K562 (cell line): ENCODE data around the gene SLCO2B1. TPM values are rescaled to one million over a fixed set of nuclear protein-coding genes. Genes with fewer than 3 reads are reported as not detected.
A peak's percentile ranks its signal among the peaks of the same experiment; 100 is the strongest.

Experiments
- EP400 ChIP-seq: fragments of 450-650 bp; IDR thresholded peaks from 2 replicates; pipeline ENCODE4 v1.6.1; 2017; ENCODE audit warnings: antibody characterized with exemption, mild to moderate bottlenecking, moderate library complexity
- FOXK2 ChIP-seq, 2 experiments: fragments of 450-650 bp; IDR thresholded peaks in 1 of 2; conservative IDR thresholded peaks in 1 of 2; 2 replicates each; pipeline ENCODE4 v1.6.1; 2016; ENCODE audit warnings: low read depth in 2 of 2, mild to moderate bottlenecking in 1 of 2
- HLTF ChIP-seq: fragments of 450-650 bp; IDR thresholded peaks from 2 replicates; pipeline ENCODE4 v1.6.1; 2016
- HMGN3 ChIP-seq: IDR thresholded peaks from 2 replicates; pipeline ENCODE4 v1.6.1; 2011; ENCODE audit warnings: borderline replicate concordance, low read depth, mild to moderate bottlenecking, mixed read lengths, low read length; ENCODE audit not compliant: insufficient read length; ENCODE audit errors: extremely low read depth
- MYC ChIP-seq, 2 experiments: fragments of 250-450 bp in 1 of 2; sonication (Bioruptor Pico) in 1 of 2; IDR thresholded peaks; 2 replicates each; pipeline versions ENCODE4 v1.5.1 to v1.6.1; 2012 to 2021; ENCODE audit warnings: low read depth in 2 of 2, borderline replicate concordance in 1 of 2, improper control_type of control experiment in 1 of 2, low read length in 1 of 2, mild to moderate bottlenecking in 1 of 2, moderate library complexity in 1 of 2
- POLR3A ChIP-seq: IDR thresholded peaks from 2 replicates; pipeline ENCODE4 v1.6.1; 2011; ENCODE audit warnings: borderline replicate concordance, mild to moderate bottlenecking, moderate library complexity; ENCODE audit not compliant: insufficient read length, insufficient read depth; ENCODE audit errors: extremely low read depth
- PRPF4 ChIP-seq: fragments of 200-400 bp; formaldehyde crosslinking; IDR thresholded peaks from one replicate; pipeline ENCODE4 v1.6.1; 2017; ENCODE audit warnings: low read length, low read depth, mild to moderate bottlenecking; ENCODE audit not compliant: insufficient read depth, poor library complexity, severe bottlenecking
- SP1 ChIP-seq: sonication (generic); formaldehyde crosslinking; IDR thresholded peaks from 2 replicates; pipeline ENCODE4 v1.8.1; 2022; ENCODE audit warnings: mild to moderate bottlenecking, missing genetic modification reagents
- polyA plus RNA-seq, 8 experiments: library from polyadenylated mRNA; depleted of rRNA in 4 of 8; stranded (reverse) in 5 of 8; unstranded in 3 of 8; fragments of >200 nt; fragmentation: Nextera tagmentation in 2 of 8; fragmentation: Illumina TruSeq in 1 of 8; extraction: Ambion mirVana in 2 of 8; extraction: Trizol in 1 of 8; gene quantifications; 2 replicates each; pipeline versions ENCODE4 v1.2.1 to v1.2.3, GENCODE V29; 2011 to 2014; ENCODE audit warnings: inconsistent platforms in 1 of 8, missing spikeins in 1 of 8
- total RNA-seq, 7 experiments: library from RNA; depleted of rRNA in 6 of 7; stranded (reverse); fragments of >200 nt in 6 of 7; fragmentation: Illumina TruSeq in 2 of 7; extraction: Trizol in 2 of 7; gene quantifications; 2 replicates each; pipeline versions ENCODE4 v1.2.1 to v1.2.3, GENCODE V29; 2011 to 2021; ENCODE audit warnings: low replicate concordance in 1 of 7
- TF ChIP-seq, protein P1 (sequence below): fragments of 450-650 bp; IDR thresholded peaks from 2 replicates; pipeline ENCODE4 v1.6.1; 2016; ENCODE audit warnings: mild to moderate bottlenecking, moderate library complexity
- TF ChIP-seq, protein P2 (sequence below): fragments of 450-650 bp; formaldehyde crosslinking; IDR thresholded peaks from 2 replicates; pipeline ENCODE4 v1.4.0; 2020; ENCODE audit warnings: mild to moderate bottlenecking, moderate library complexity
- TF ChIP-seq, protein P3 (sequence below): sonication (generic); formaldehyde crosslinking; IDR thresholded peaks from 2 replicates; pipeline ENCODE4 v1.8.0; 2022; ENCODE audit warnings: mild to moderate bottlenecking, missing genetic modification reagents
- TF ChIP-seq, protein P4 (sequence below): fragments of 250-450 bp; sonication (Bioruptor Pico); IDR thresholded peaks from 2 replicates; pipeline ENCODE4 v1.4.0; 2020; ENCODE audit warnings: mild to moderate bottlenecking, moderate library complexity

SLCO2B1 gene
- total and polyA plus RNA-seq, 9 of the 15 experiments (the other 6 are each of a cell fraction or from before 2014, with no cell fraction given), result 0.70 to 14.7 (median 7.6) TPM

DNA sequence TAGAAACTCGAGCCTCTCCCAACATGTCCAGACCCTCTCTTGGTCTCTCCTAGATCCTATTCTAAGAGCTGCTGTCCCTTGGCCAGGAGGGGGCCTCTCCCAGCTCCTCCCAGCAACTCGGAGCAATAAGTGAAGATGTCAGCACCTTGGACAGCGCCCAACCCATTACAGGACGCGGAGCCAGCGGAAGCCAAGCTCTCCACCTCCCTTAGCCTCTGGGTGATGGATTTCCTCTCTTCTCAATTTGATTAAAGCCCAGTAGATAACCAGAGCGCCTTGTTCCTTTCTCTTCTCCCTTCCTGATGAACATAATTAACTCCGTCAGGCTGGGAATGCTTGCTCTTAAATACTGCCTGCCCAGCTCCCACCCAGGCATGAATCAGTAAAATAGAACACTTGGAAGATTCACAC, 63.5 kb downstream of the SLCO2B1 start (continued):
- TF ChIP-seq, protein P1, sequence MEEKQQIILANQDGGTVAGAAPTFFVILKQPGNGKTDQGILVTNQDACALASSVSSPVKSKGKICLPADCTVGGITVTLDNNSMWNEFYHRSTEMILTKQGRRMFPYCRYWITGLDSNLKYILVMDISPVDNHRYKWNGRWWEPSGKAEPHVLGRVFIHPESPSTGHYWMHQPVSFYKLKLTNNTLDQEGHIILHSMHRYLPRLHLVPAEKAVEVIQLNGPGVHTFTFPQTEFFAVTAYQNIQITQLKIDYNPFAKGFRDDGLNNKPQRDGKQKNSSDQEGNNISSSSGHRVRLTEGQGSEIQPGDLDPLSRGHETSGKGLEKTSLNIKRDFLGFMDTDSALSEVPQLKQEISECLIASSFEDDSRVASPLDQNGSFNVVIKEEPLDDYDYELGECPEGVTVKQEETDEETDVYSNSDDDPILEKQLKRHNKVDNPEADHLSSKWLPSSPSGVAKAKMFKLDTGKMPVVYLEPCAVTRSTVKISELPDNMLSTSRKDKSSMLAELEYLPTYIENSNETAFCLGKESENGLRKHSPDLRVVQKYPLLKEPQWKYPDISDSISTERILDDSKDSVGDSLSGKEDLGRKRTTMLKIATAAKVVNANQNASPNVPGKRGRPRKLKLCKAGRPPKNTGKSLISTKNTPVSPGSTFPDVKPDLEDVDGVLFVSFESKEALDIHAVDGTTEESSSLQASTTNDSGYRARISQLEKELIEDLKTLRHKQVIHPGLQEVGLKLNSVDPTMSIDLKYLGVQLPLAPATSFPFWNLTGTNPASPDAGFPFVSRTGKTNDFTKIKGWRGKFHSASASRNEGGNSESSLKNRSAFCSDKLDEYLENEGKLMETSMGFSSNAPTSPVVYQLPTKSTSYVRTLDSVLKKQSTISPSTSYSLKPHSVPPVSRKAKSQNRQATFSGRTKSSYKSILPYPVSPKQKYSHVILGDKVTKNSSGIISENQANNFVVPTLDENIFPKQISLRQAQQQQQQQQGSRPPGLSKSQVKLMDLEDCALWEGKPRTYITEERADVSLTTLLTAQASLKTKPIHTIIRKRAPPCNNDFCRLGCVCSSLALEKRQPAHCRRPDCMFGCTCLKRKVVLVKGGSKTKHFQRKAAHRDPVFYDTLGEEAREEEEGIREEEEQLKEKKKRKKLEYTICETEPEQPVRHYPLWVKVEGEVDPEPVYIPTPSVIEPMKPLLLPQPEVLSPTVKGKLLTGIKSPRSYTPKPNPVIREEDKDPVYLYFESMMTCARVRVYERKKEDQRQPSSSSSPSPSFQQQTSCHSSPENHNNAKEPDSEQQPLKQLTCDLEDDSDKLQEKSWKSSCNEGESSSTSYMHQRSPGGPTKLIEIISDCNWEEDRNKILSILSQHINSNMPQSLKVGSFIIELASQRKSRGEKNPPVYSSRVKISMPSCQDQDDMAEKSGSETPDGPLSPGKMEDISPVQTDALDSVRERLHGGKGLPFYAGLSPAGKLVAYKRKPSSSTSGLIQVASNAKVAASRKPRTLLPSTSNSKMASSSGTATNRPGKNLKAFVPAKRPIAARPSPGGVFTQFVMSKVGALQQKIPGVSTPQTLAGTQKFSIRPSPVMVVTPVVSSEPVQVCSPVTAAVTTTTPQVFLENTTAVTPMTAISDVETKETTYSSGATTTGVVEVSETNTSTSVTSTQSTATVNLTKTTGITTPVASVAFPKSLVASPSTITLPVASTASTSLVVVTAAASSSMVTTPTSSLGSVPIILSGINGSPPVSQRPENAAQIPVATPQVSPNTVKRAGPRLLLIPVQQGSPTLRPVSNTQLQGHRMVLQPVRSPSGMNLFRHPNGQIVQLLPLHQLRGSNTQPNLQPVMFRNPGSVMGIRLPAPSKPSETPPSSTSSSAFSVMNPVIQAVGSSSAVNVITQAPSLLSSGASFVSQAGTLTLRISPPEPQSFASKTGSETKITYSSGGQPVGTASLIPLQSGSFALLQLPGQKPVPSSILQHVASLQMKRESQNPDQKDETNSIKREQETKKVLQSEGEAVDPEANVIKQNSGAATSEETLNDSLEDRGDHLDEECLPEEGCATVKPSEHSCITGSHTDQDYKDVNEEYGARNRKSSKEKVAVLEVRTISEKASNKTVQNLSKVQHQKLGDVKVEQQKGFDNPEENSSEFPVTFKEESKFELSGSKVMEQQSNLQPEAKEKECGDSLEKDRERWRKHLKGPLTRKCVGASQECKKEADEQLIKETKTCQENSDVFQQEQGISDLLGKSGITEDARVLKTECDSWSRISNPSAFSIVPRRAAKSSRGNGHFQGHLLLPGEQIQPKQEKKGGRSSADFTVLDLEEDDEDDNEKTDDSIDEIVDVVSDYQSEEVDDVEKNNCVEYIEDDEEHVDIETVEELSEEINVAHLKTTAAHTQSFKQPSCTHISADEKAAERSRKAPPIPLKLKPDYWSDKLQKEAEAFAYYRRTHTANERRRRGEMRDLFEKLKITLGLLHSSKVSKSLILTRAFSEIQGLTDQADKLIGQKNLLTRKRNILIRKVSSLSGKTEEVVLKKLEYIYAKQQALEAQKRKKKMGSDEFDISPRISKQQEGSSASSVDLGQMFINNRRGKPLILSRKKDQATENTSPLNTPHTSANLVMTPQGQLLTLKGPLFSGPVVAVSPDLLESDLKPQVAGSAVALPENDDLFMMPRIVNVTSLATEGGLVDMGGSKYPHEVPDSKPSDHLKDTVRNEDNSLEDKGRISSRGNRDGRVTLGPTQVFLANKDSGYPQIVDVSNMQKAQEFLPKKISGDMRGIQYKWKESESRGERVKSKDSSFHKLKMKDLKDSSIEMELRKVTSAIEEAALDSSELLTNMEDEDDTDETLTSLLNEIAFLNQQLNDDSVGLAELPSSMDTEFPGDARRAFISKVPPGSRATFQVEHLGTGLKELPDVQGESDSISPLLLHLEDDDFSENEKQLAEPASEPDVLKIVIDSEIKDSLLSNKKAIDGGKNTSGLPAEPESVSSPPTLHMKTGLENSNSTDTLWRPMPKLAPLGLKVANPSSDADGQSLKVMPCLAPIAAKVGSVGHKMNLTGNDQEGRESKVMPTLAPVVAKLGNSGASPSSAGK, result no peak
- no peak for TF ChIP-seq EP400
- no peak for TF ChIP-seq FOXK2 (conservative IDR thresholded peaks at IDR 0.05 in 1 of 2, IDR thresholded peaks at IDR 0.05 in 1 of 2; ENCODE audit: low read depth in 2 of 2)
- no peak for TF ChIP-seq HMGN3
- TF ChIP-seq, protein P2, sequence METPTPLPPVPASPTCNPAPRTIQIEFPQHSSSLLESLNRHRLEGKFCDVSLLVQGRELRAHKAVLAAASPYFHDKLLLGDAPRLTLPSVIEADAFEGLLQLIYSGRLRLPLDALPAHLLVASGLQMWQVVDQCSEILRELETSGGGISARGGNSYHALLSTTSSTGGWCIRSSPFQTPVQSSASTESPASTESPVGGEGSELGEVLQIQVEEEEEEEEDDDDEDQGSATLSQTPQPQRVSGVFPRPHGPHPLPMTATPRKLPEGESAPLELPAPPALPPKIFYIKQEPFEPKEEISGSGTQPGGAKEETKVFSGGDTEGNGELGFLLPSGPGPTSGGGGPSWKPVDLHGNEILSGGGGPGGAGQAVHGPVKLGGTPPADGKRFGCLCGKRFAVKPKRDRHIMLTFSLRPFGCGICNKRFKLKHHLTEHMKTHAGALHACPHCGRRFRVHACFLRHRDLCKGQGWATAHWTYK (CRISPR knock-in tag), result peak; percentile 57; the same call in 1 of the 2 replicates
- TF ChIP-seq, protein P3, sequence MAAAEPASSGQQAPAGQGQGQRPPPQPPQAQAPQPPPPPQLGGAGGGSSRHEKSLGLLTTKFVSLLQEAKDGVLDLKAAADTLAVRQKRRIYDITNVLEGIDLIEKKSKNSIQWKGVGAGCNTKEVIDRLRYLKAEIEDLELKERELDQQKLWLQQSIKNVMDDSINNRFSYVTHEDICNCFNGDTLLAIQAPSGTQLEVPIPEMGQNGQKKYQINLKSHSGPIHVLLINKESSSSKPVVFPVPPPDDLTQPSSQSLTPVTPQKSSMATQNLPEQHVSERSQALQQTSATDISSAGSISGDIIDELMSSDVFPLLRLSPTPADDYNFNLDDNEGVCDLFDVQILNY (CRISPR knock-in tag), result peak; percentile 90; the same call in 1 of the 2 replicates
- TF ChIP-seq PRPF4, result no peak
- no peak for TF ChIP-seq MYC (IDR thresholded peaks at IDR 0.05; ENCODE audit: low read depth, low read length)
- no peak for TF ChIP-seq MYC (CRISPR knock-in tag; IDR thresholded peaks at IDR 0.05; ENCODE audit: borderline replicate concordance, low read depth)
- peak; percentile 80 for TF ChIP-seq SP1 (CRISPR knock-in tag)
- TF ChIP-seq, protein P4, sequence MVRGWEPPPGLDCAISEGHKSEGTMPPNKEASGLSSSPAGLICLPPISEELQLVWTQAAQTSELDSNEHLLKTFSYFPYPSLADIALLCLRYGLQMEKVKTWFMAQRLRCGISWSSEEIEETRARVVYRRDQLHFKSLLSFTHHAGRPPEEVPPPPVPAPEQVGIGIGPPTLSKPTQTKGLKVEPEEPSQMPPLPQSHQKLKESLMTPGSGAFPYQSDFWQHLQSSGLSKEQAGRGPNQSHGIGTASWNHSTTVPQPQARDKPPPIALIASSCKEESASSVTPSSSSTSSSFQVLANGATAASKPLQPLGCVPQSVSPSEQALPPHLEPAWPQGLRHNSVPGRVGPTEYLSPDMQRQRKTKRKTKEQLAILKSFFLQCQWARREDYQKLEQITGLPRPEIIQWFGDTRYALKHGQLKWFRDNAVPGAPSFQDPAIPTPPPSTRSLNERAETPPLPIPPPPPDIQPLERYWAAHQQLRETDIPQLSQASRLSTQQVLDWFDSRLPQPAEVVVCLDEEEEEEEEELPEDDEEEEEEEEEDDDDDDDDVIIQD (CRISPR knock-in tag), result no peak
- no peak for TF ChIP-seq HLTF
- no peak for TF ChIP-seq POLR3A
